Measurements from ENCODE around the gene COL4A2.
"Not testable (repeated sequence)": the region's sequence is repeated elsewhere in the genome, so short reads cannot be mapped to it uniquely, and the experiment has no call there.

COL4A2 gene

GRCh38 chr13:110517505-110518225 is 210.6 kb downstream of the COL4A2 start:
- DNase-seq (ENCODE audit: low read depth), result no peak

- DNase-seq (ENCODE audit: low read depth), result no peak
These were observed 211.1 kb downstream of the COL4A2 start for GRCh38 chr13:110518226-110518525.

- no peak for DNase-seq (ENCODE audit: low read depth)
These were observed 211.5 kb downstream of the COL4A2 start for GRCh38 chr13:110518571-110518970.

- no peak for DNase-seq (ENCODE audit: low read depth)
These were observed 212.0 kb downstream of the COL4A2 start for GRCh38 chr13:110519046-110519445.

- no peak for DNase-seq (ENCODE audit: low read depth)
These were observed 212.4 kb downstream of the COL4A2 start for GRCh38 chr13:110519506-110519905.

- DNase-seq (ENCODE audit: low read depth), result no peak
These were observed 213.6 kb downstream of the COL4A2 start for GRCh38 chr13:110520431-110521295.

- DNase-seq (ENCODE audit: low read depth), result no peak
These were observed 214.2 kb downstream of the COL4A2 start for GRCh38 chr13:110521296-110521680.

GRCh38 chr13:110521946-110522345 is 214.9 kb downstream of the COL4A2 start:
- DNase-seq (ENCODE audit: low read depth), result no peak

- DNase-seq (ENCODE audit: low read depth), result no peak
These were observed 215.6 kb downstream of the COL4A2 start for GRCh38 chr13:110522721-110523120.

GRCh38 chr13:110523180-110523579 is 216.1 kb downstream of the COL4A2 start:
- DNase-seq (ENCODE audit: low read depth), result no peak

- DNase-seq (ENCODE audit: low read depth), result no peak
These were observed 216.9 kb downstream of the COL4A2 start for GRCh38 chr13:110523838-110524540.

GRCh38 chr13:110524541-110525257 is 217.6 kb downstream of the COL4A2 start:
- no peak for DNase-seq (ENCODE audit: low read depth)

- no peak for DNase-seq (ENCODE audit: low read depth)
These were observed 218.5 kb downstream of the COL4A2 start for GRCh38 chr13:110525328-110526319.

GRCh38 chr13:110528371-110528770 is 221.3 kb downstream of the COL4A2 start:
- DNase-seq (ENCODE audit: low read depth), result no peak

GRCh38 chr13:110528911-110529310 is 221.8 kb downstream of the COL4A2 start:
- no peak for DNase-seq (ENCODE audit: low read depth)

GRCh38 chr13:110529522-110530311 is 222.6 kb downstream of the COL4A2 start:
- DNase-seq (ENCODE audit: low read depth), result no peak

GRCh38 chr13:110531100-110531499 is 224.0 kb downstream of the COL4A2 start:
- DNase-seq (ENCODE audit: low read depth), result no peak

- DNase-seq (ENCODE audit: low read depth), result no peak
These were observed 224.6 kb downstream of the COL4A2 start for GRCh38 chr13:110531671-110532083.

GRCh38 chr13:110532258-110532657 is 225.2 kb downstream of the COL4A2 start:
- not testable (repeated sequence) for DNase-seq (ENCODE audit: low read depth)
